IPS-NIHi11 (cell line): ENCODE measurements around the gene BTBD2.

Experiments
- DNase-seq: peaks from one replicate; pipeline ENCODE4 v3.0.0; 2012; ENCODE audit warnings: mixed read lengths, low spot score

BTBD2 gene

DNA sequence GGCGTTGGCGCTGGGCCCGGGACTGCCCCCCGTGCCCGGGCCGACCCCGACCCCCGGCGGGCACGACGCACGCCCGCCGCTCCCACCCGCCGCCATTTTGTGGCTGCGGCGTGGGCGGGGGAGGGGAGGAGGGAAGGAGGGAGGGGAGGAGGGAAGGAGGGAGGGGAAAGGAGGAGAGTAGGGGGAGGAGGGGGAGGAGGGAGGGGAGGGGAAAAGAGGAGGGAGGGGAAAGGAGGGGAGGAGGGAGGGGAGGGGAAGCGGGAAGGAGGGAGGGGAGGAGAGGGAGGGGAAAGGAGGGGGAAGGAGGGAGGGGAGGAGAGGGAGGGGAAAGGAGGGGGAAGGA lies at the start of gene BTBD2:
Gene BTBD2, minus strand, starts transcription at position 107 of the 343 bp plus-strand sequence. Its CDS starts 11 bp downstream, at position 96.
- no peak for DNase-seq

DNA sequence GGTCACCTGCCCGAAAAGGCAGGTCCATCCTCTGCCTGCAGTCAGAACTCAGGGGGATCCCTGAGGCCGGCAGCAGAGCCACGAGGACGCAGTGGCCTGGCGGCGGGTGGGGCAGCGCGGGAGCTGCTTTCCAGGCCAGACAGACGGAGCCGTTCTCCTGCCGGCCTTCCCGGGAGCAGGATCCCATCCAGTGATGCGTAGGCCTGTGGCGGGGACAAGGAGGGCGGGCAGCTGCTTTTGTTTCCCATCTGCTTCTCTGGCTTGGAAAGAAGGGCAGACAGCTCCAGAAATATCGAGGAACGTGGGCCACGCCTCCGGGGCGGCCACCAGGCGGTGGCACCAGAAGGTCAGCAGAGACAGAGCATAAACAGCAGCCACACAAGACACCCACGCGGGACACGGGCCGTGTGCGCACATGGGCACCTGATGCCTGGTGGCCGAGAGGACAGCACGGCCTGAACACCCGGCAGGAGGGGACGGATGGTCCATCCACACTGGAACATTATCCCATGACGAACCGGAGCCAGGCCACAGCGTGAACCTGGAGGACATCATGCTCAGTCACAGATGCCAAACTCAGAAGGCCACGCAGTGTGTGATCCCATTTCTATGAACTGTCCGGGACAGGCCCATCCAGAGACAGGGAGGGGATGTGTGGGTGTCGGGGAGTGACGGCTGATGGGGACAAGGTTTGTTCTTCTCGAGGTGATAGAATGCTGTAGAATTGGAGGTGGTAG lies 49.4 kb upstream of the BTBD2 start:
- no peak for DNase-seq

- DNase-seq, result no peak
These were observed 48.9 kb upstream of the BTBD2 start for GRCh38 chr19:2064395-2064787.

GRCh38 chr19:2063824-2064223 lies 48.3 kb upstream of the BTBD2 start:
- no peak for DNase-seq

DNA sequence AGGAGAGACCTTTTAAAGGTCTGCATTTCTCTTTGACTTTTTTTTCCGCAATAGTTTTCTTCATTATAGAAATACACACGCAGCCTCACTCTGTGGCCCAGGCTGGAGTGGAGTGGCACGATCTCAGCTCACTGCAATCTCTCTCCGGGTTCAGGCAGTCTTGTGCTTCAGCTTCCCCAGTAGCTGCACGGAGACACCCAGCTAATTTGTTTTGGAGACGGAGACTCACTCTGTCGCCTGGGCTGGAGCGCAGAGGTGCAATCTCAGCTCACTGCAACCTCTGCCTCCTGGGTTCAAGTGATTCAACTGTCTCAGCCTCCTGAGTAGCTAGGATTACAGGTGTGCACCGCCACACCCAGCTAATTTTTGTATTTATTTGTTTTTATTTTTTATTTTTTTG lies 47.3 kb upstream of the BTBD2 start:
- no peak for DNase-seq

DNA sequence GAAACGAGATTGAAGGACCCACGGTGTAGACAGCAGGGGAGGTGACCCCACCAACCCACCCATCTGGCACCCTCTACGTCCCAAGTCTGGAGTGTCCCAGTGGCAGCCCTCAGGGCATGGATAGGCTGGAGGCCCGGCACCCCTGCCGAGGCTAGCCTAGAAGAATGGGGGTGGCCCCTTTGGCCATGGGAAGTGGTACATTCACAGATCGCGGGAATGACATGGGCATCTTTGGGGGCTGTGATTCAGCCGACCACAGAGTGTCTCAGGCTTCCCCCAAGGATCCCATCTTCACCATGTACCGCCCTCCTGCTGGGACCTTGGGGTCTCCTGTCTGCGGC lies 46.8 kb upstream of the BTBD2 start:
- DNase-seq, result no peak

DNA sequence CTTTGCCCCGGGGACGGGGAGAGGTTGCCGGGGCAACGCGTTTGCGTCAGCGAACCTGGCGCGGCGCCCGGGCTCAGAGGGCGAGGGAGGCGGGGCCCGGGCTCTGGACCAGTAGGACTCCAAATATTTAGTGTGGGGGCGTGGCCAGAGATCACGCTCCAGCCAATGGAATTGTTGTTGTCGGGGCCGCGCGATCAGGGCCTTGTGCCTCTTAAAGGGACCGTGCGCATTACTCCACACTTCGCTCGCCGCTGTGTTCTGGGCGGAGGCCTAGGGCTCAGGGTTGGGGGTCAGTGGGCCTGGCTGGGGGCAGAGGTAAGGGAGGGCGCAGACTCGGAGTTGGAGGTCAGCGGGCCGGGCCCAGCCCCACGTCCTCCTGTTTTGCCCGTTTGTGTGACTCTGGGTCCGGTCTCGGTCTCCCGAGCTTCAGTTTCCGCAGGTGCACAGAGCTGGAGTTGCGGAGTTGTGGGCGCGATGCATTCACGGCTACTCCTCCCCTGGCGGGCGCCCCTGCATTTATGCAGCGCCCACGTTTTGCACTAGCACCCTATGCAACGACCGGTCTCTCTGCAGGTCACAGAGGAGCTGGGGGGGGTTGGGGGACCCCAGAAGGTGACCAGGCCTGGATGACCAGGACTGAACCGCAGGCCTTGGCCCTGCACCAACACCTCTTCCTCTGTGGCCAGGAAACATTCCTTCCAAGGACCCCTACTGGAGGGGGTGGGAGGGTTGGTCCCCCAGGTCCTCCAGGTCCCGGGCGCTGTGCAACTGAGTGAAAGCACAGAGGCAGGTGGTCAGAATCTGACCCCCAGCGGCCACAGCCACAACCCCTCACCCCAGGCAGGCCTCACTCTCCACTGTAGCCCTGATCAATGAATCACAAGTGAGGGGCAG lies 46.2 kb upstream of the BTBD2 start:
- peak; percentile 98 for DNase-seq

DNA sequence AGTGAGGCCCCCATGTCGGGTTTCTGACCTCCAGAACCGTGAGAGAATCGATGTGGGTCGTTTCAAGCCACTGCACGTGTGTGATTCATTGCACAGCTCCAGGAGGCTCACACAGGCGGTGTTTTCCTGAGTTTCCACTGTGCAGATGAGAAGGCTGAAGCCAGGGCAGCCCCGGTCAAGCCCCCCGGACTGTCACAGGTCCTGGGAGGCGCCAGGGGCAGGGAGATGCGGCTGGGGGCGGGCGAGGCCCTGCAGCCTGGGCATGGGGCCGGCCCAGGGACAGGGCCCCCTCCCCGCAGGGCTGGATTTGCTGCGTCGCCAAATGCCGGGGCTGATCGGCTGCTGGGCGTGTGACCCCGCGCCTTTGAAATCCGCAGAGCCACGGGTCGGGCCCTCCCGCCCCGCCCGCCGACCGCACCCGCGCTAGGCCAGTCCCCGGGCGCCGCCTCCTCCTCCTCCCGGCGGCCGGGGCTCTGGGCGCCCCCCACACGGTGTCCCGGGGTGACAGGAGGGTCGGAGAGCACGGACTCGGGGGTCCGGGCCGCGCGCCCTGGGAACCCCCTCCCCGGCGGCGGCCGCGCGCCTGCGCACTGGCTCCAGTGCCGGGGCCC lies 45.5 kb upstream of the BTBD2 start:
- no peak for DNase-seq

- no peak for DNase-seq
These were observed 44.1 kb upstream of the BTBD2 start for GRCh38 chr19:2059422-2060201.

GRCh38 chr19:2058570-2059421 lies 43.3 kb upstream of the BTBD2 start:
- DNase-seq, result no peak

- DNase-seq, result no peak
These were observed 42.3 kb upstream of the BTBD2 start for GRCh38 chr19:2057484-2058469.

GRCh38 chr19:2056837-2057192 lies 41.3 kb upstream of the BTBD2 start:
- no peak for DNase-seq

DNA sequence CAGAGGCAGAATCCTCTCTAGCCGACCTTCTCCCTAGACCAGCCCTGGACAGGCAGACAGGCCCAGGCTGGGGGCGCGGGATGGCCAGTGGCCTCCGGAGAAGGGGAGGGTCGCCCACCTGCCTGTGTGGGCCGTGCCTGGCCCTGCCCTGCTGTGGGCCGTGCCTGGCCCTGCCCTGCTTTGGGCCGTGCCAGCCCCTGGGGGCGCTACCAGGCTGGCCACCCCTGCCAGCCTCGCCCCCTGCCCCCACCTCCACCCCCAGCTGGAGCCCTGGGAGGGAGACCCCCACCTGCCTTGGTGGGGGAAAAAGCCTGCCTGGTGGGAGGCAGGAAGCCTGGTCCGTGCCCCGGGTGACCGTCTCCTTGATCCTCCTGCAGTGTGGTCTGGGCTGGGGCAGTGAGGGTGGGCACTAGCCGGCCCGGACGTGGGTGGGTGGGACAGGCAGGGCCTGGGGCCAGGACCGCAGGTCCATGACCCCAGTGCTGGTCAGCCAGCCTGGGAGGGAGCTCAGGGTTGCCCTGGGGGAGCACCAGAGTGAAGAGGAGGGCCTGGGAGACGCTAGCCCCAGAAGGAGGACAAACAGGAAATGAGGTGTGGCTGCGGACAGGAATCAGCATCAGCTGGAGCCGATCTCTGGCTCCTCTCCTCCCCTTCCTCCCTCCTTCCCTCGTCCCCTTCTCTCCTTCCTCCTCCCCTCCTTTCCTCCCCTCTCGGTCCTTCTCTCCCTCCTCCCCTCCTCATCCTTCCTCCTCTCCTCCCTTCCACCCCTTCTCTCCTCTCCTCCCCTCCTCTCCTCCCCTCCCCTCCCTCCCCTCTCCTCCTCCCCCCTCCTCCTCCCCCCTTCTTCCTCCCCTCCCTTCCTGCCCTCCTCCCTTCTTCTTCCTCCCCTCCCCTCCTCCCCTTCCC lies 40.7 kb upstream of the BTBD2 start:
- DNase-seq, result no peak

- DNase-seq, result no peak
These were observed 39.2 kb upstream of the BTBD2 start for GRCh38 chr19:2054763-2055162.

DNA sequence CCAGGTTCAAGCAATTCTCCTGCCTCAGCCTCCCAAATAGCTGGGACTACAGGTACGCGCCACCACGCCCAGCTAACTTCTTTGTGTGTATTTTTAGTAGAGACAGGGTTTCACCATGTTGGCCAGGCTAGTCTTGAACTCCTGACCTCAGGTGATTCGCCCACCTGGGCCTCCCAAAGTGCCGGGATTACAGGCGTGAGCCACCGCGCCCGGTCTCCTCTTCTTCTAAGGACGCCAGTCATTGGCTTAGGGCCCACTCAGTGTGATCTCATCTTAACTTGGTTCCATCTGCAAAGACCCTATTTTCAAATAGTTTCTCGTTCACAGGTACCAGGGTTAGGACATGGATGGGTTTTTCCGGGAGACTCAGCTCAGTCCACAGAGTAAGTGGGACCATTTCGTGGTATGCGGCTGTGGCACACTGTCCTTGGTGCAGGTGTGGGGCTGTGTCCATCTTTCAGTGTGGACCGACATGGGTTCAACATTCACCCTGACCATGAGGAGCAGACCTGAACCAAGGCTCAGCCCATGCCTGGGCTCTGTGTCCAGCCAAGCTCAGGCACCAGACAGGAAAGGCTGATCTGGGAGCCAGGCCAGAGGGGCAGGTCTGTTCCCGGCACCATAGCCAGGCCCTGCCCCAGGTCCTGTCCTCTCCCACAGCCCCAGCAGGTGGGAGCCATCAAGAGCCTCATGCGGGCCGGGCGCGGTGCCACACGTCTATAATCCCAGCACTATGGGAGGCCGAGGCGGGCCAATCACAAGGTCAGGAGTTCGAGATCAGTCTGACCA lies 38.3 kb upstream of the BTBD2 start:
- DNase-seq, result no peak

GRCh38 chr19:2051773-2052704 lies 36.5 kb upstream of the BTBD2 start:
- DNase-seq, result no peak
